ENCODE measurements around the gene NUPR1. TPM values are rescaled to one million over a fixed set of nuclear protein-coding genes. Genes with fewer than 3 reads are reported as not detected.
"Not testable (repeated sequence)": the region's sequence is repeated elsewhere in the genome, so short reads cannot be mapped to it uniquely, and the experiment has no call there.

The NUPR1 gene
- total RNA-seq, 1 donor from 2014 or later: not detected

DNA sequence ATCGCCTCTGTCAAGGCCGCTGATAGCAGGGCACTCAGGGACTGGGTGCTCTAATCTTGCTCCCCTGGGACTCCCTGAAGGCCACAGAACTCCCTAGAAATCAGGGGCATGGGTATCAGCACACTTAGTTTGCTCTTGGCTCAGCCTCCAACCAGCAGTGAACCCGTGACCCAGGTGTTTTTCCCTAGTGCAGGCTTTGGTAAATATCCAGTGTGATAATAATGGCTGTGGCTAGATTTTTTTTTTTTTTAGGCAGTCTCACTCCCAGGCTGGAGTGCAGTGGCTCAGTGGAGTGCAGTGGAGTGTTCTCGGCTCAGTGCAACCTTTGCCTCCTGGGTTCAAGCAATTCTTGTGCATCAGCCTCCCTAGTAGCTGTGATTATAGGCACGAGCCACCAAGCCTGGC lies 10.3 kb downstream of the NUPR1 start:
- Histone ChIP-seq H3K27me3 (no peaks in the 10 kb centered on the region), H3K9ac (no peak overlapping the region), H3F3A (ENCODE audit: low read depth) (peaks cover 16% of the 10 kb centered on the region), H3K4me3 (no peak overlapping the region), H2AFZ (replicated peaks) (no peak overlapping the region), H3K9me3 (ENCODE audit: low read depth) (no peaks in the 10 kb centered on the region), H3K36me3 (no peaks in the 10 kb centered on the region), H3K79me2 (ENCODE audit: low read depth) (no peaks in the 10 kb centered on the region), H3K4me1 (no peaks in the 10 kb centered on the region), H3K4me2 (no peak overlapping the region), H3K27ac (no peak overlapping the region), H4K20me1 (ENCODE audit: low read depth) (no peaks in the 10 kb centered on the region)
- DNase-seq (ENCODE audit: low spot score): no peak
- H3K36me3 Mint-ChIP-seq: no peaks in the 10 kb centered on the region
- H3K4me3 Mint-ChIP-seq: no peak overlapping the region
- H3K4me1 Mint-ChIP-seq: peaks cover 5% of the 10 kb centered on the region
- H3K9me3 Mint-ChIP-seq: no peaks in the 10 kb centered on the region
- no peak for TF ChIP-seq EZH2phosphoT487 (IDR thresholded peaks at IDR 0.05)
- no peak for TF ChIP-seq EZH2 (IDR thresholded peaks at IDR 0.05)
- TF ChIP-seq, protein P1, sequence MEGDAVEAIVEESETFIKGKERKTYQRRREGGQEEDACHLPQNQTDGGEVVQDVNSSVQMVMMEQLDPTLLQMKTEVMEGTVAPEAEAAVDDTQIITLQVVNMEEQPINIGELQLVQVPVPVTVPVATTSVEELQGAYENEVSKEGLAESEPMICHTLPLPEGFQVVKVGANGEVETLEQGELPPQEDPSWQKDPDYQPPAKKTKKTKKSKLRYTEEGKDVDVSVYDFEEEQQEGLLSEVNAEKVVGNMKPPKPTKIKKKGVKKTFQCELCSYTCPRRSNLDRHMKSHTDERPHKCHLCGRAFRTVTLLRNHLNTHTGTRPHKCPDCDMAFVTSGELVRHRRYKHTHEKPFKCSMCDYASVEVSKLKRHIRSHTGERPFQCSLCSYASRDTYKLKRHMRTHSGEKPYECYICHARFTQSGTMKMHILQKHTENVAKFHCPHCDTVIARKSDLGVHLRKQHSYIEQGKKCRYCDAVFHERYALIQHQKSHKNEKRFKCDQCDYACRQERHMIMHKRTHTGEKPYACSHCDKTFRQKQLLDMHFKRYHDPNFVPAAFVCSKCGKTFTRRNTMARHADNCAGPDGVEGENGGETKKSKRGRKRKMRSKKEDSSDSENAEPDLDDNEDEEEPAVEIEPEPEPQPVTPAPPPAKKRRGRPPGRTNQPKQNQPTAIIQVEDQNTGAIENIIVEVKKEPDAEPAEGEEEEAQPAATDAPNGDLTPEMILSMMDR (IDR thresholded peaks at IDR 0.05): no peak
- no peaks in the 10 kb centered on the region for H3K27me3 Mint-ChIP-seq (ENCODE audit: insufficient read depth, low read depth)
- H3K27ac Mint-ChIP-seq: no peak overlapping the region

- H3K27me3 Mint-ChIP-seq (ENCODE audit: insufficient read depth, low read depth): no peaks in the 10 kb centered on the region
- Histone ChIP-seq H3K4me2 (no peak overlapping the region), H4K20me1 (ENCODE audit: low read depth) (no peaks in the 10 kb centered on the region), H3K4me3 (no peak overlapping the region), H3F3A (ENCODE audit: low read depth) (peaks cover 14% of the 10 kb centered on the region), H3K4me1 (no peaks in the 10 kb centered on the region), H3K36me3 (no peaks in the 10 kb centered on the region), H3K27ac (no peak overlapping the region), H3K79me2 (ENCODE audit: low read depth) (no peaks in the 10 kb centered on the region), H3K9me3 (ENCODE audit: low read depth) (no peaks in the 10 kb centered on the region), H2AFZ (replicated peaks) (no peak overlapping the region), H3K27me3 (no peaks in the 10 kb centered on the region), H3K9ac (no peak overlapping the region)
- no peak for DNase-seq (ENCODE audit: low spot score)
- TF ChIP-seq EZH2phosphoT487 (IDR thresholded peaks at IDR 0.05): no peak
- TF ChIP-seq, protein P1 (IDR thresholded peaks at IDR 0.05): no peak
- no peak for TF ChIP-seq EZH2 (IDR thresholded peaks at IDR 0.05)
- H3K4me1 Mint-ChIP-seq: peaks cover 5% of the 10 kb centered on the region
- H3K27ac Mint-ChIP-seq: no peak overlapping the region
- H3K36me3 Mint-ChIP-seq: no peaks in the 10 kb centered on the region
- no peak overlapping the region for H3K4me3 Mint-ChIP-seq
- H3K9me3 Mint-ChIP-seq: no peaks in the 10 kb centered on the region
These were observed 10.8 kb downstream of the NUPR1 start for GRCh38 chr16:28527985-28528384.

- not testable (repeated sequence) for H3K36me3 ChIP-seq; H3K9me3 Mint-ChIP-seq; H3K79me2 ChIP-seq (ENCODE audit: low read depth); H3K4me1 ChIP-seq; H4K20me1 ChIP-seq (ENCODE audit: low read depth); H3K4me3 Mint-ChIP-seq; H3K9ac ChIP-seq; H3K27ac ChIP-seq; H3F3A ChIP-seq (ENCODE audit: low read depth); DNase-seq (ENCODE audit: low spot score); H3K9me3 ChIP-seq (ENCODE audit: low read depth); H3K27ac Mint-ChIP-seq; H3K27me3 Mint-ChIP-seq (ENCODE audit: insufficient read depth, low read depth); H3K4me3 ChIP-seq; H3K4me2 ChIP-seq; H3K4me1 Mint-ChIP-seq; H3K36me3 Mint-ChIP-seq; H3K27me3 ChIP-seq; H2AFZ ChIP-seq (replicated peaks)
These were observed 11.5 kb downstream of the NUPR1 start for GRCh38 chr16:28527100-28527785.

- Histone ChIP-seq H3K36me3 (no peaks in the 10 kb centered on the region), H2AFZ (replicated peaks) (no peak overlapping the region), H3K27ac (no peak overlapping the region), H3K9me3 (ENCODE audit: low read depth) (no peaks in the 10 kb centered on the region), H3K79me2 (ENCODE audit: low read depth) (no peaks in the 10 kb centered on the region), H3F3A (ENCODE audit: low read depth) (no peaks in the 10 kb centered on the region), H3K4me1 (no peaks in the 10 kb centered on the region), H3K4me3 (no peak overlapping the region), H3K4me2 (no peak overlapping the region), H3K27me3 (no peaks in the 10 kb centered on the region), H3K9ac (no peak overlapping the region), H4K20me1 (ENCODE audit: low read depth) (no peaks in the 10 kb centered on the region)
- TF ChIP-seq, protein P1 (IDR thresholded peaks at IDR 0.05): no peak
- TF ChIP-seq EZH2 (IDR thresholded peaks at IDR 0.05) (no peak), EZH2phosphoT487 (IDR thresholded peaks at IDR 0.05) (no peak)
- Mint-ChIP-seq H3K9me3 (no peaks in the 10 kb centered on the region), H3K4me3 (no peak overlapping the region), H3K27ac (no peak overlapping the region), H3K36me3 (no peaks in the 10 kb centered on the region), H3K4me1 (no peaks in the 10 kb centered on the region), H3K27me3 (ENCODE audit: insufficient read depth, low read depth) (peaks cover under 1% of the 10 kb centered on the region)
- no peak for DNase-seq (ENCODE audit: low spot score)
These were observed 12.3 kb downstream of the NUPR1 start for GRCh38 chr16:28526201-28527099.
